Mesenchymal stem cell (in vitro differentiated cells and primary cell): ENCODE measurements around the gene CCDC82.

Experiments
- DNase-seq: peaks from one replicate; pipeline ENCODE4 v3.0.0-alpha.2; 2013
- H2AFZ ChIP-seq: one replicate; pipeline ENCODE4 v1.6.1; 2013; ENCODE audit warnings: low read depth, mild to moderate bottlenecking, control low read depth, inconsistent platforms, low read length, moderate library complexity
- H2AK5ac ChIP-seq: 2 replicates; pipeline ENCODE4 v1.6.1; 2013; ENCODE audit warnings: low read length, moderate library complexity, mild to moderate bottlenecking, inconsistent platforms; ENCODE audit not compliant: severe bottlenecking
- H2BK120ac ChIP-seq: one replicate; pipeline ENCODE4 v1.6.1; 2013; ENCODE audit warnings: low read depth, mild to moderate bottlenecking, inconsistent platforms, low read length, moderate library complexity
- H2BK12ac ChIP-seq, 2 experiments: one replicate each; pipeline ENCODE4 v1.6.1; 2013; ENCODE audit warnings: inconsistent platforms in 2 of 2, low read length in 2 of 2, mild to moderate bottlenecking in 2 of 2, moderate library complexity in 2 of 2, control low read depth in 1 of 2
- H2BK15ac ChIP-seq: one replicate; pipeline ENCODE4 v1.6.1; 2013; ENCODE audit warnings: mild to moderate bottlenecking, low read depth, inconsistent platforms; ENCODE audit not compliant: poor library complexity, severe bottlenecking
- H2BK5ac ChIP-seq: 2 replicates; pipeline ENCODE4 v1.6.1; 2013; ENCODE audit warnings: low read depth, mild to moderate bottlenecking, low read length, control low read depth, inconsistent platforms; ENCODE audit not compliant: poor library complexity, severe bottlenecking
- H3K14ac ChIP-seq, 2 experiments: one replicate each; pipeline ENCODE4 v1.6.1; 2013; ENCODE audit warnings: inconsistent platforms in 2 of 2, low read length in 2 of 2, control low read depth in 1 of 2, mild to moderate bottlenecking in 1 of 2, moderate library complexity in 1 of 2
- H3K18ac ChIP-seq, 2 experiments: one replicate each; pipeline ENCODE4 v1.6.1; 2013; ENCODE audit warnings: inconsistent platforms in 2 of 2, low read length in 2 of 2, control low read depth in 1 of 2, low read depth in 1 of 2, mild to moderate bottlenecking in 1 of 2
- H3K23ac ChIP-seq, 2 experiments: one replicate each; pipeline ENCODE4 v1.6.1; 2013; ENCODE audit warnings: inconsistent platforms in 2 of 2, low read length in 2 of 2, mild to moderate bottlenecking in 2 of 2, moderate library complexity in 2 of 2, control low read depth in 1 of 2
- H3K27ac ChIP-seq: 2 replicates; pipeline ENCODE4 v1.5.1; 2013; ENCODE audit warnings: mild to moderate bottlenecking, moderate library complexity, low read length, control low read depth, inconsistent platforms; ENCODE audit not compliant: poor library complexity, severe bottlenecking
- H3K27me3 ChIP-seq, 2 experiments: 2 replicates each; pipeline versions ENCODE4 v1.6.1 to v1.7.0; 2013; ENCODE audit warnings: low read length in 2 of 2, mild to moderate bottlenecking in 2 of 2, moderate library complexity in 2 of 2, control low read depth in 1 of 2, inconsistent platforms in 1 of 2; ENCODE audit not compliant: control insufficient read depth in 1 of 2, insufficient read depth in 1 of 2
- H3K36me3 ChIP-seq, 2 experiments: 2 replicates each; pipeline versions ENCODE4 v1.6.1 to v1.7.0; 2013; ENCODE audit warnings: low read length in 2 of 2, control low read depth in 1 of 2, inconsistent platforms in 1 of 2, low read depth in 1 of 2, mild to moderate bottlenecking in 1 of 2; ENCODE audit not compliant: insufficient read depth in 2 of 2, control insufficient read depth in 1 of 2
- H3K4ac ChIP-seq, 2 experiments: one replicate each; pipeline ENCODE4 v1.6.1; 2013; ENCODE audit warnings: inconsistent platforms in 2 of 2, low read length in 2 of 2, mild to moderate bottlenecking in 2 of 2, moderate library complexity in 2 of 2, control low read depth in 1 of 2, low read depth in 1 of 2
- H3K4me1 ChIP-seq: 2 replicates; pipeline ENCODE4 v1.6.1; 2013; ENCODE audit warnings: low read depth, low read length, control low read depth; ENCODE audit not compliant: control insufficient read depth, insufficient read depth
- H3K4me2 ChIP-seq: 2 replicates; pipeline ENCODE4 v1.6.1; 2013; ENCODE audit warnings: low read length, mild to moderate bottlenecking, inconsistent platforms; ENCODE audit not compliant: poor library complexity, severe bottlenecking
- H3K4me3 ChIP-seq, 2 experiments: 2 replicates each; pipeline versions ENCODE4 v1.5.1 to v1.7.0; 2013; ENCODE audit warnings: low read length in 2 of 2, mild to moderate bottlenecking in 2 of 2, control low read depth in 1 of 2, low read depth in 1 of 2; ENCODE audit not compliant: insufficient read depth in 1 of 2
- H3K79me1 ChIP-seq: replicated peaks from 2 replicates; pipeline ENCODE4 v1.6.1; 2013; ENCODE audit warnings: mild to moderate bottlenecking, control low read depth, low read length, inconsistent platforms; ENCODE audit not compliant: poor library complexity, severe bottlenecking
- H3K9ac ChIP-seq: 2 replicates; pipeline ENCODE4 v1.7.0; 2013; ENCODE audit warnings: mild to moderate bottlenecking, low read length, moderate library complexity
- H3K9me3 ChIP-seq: 2 replicates; pipeline ENCODE4 v1.7.0; 2013; ENCODE audit warnings: mild to moderate bottlenecking, low read length; ENCODE audit not compliant: control insufficient read depth
- H4K8ac ChIP-seq: one replicate; pipeline ENCODE4 v1.6.1; 2013; ENCODE audit warnings: inconsistent platforms, mild to moderate bottlenecking, low read length, moderate library complexity
- H4K91ac ChIP-seq: one replicate; pipeline ENCODE4 v1.6.1; 2013; ENCODE audit warnings: mild to moderate bottlenecking, low read length, inconsistent platforms
- WGBS: methylation state at CpG from one replicate; pipeline ENCODE4 v1.1.7; 2013; ENCODE audit warnings: mixed read lengths; 5-methylcytosine and 5-hydroxymethylcytosine counted together

Gene CCDC82

DNA sequence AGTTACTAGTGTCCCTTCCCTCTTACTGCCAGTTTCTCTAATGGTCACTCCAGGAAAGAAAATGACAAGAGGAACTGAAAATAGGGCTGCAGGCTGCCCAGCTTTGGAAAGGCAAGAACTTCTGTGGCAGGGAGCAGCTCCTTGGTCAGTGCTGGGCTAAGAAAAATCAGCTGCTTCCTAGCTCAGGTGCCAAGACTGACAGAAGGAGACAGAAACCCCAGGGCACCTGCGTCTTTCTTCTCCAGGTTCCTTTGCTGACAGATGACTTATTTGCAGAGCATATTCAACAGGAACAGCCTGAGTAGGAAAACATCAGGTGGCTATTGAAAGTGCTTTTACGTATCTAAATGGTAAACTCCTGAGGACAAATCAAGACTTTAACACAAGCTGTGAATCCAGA lies 72.1 kb downstream of the CCDC82 start:
- Histone ChIP-seq H3K27ac (no peak overlapping the region), H3K79me1 (peaks cover 30% of the 10 kb centered on the region), H3K14ac (no peak overlapping the region)

GRCh38 chr11:96316869-96317268 lies 72.8 kb downstream of the CCDC82 start:
- Histone ChIP-seq H3K36me3 (peaks cover 5 to 6% of the 10 kb centered on the region in 2 experiments), H3K18ac (peak overlapping the region in 1 of 2 experiments; percentile 13), H2AK5ac (peak overlapping the region; percentile 92), H3K9me3 (no peaks in the 10 kb centered on the region), H3K4me2 (no peak overlapping the region), H2AFZ (no peak overlapping the region), H3K4ac (no peak overlapping the region), H3K79me1 (peaks cover 27% of the 10 kb centered on the region), H3K4me3 (no peak overlapping the region), H2BK120ac (no peak overlapping the region), H3K27me3 (no peaks in the 10 kb centered on the region), H3K14ac (no peak overlapping the region), H2BK12ac (no peak overlapping the region), H3K9ac (no peak overlapping the region), H2BK15ac (no peak overlapping the region), H3K27ac (no peak overlapping the region), H4K91ac (no peak overlapping the region), H3K4me1 (peaks cover 5% of the 10 kb centered on the region), H4K8ac (no peak overlapping the region), H3K23ac (peak overlapping the region in 1 of 2 experiments; percentile 6), H2BK5ac (no peak overlapping the region)
- DNase-seq = no peak
- 67% methylated on average over 3 of the region's 3 CpGs for WGBS

More for the DNA sequence above, 72.1 kb downstream of the CCDC82 start:
- H2BK120ac ChIP-seq = no peak overlapping the region
- no peak overlapping the region for H3K4me2 ChIP-seq
- H3K36me3 ChIP-seq = peaks cover 5 to 6% of the 10 kb centered on the region in 2 experiments
- no peak overlapping the region for H3K23ac ChIP-seq
- no peak overlapping the region for H2BK5ac ChIP-seq
- H4K91ac ChIP-seq = no peak overlapping the region
- H3K18ac ChIP-seq = no peak overlapping the region
- H3K9ac ChIP-seq = no peak overlapping the region
- no peak overlapping the region for H2AK5ac ChIP-seq
- H3K4ac ChIP-seq = no peak overlapping the region
- H3K4me1 ChIP-seq = peaks cover 5% of the 10 kb centered on the region
- no peak overlapping the region for H2AFZ ChIP-seq
- no peaks in the 10 kb centered on the region for H3K9me3 ChIP-seq
- no peaks in the 10 kb centered on the region for H3K27me3 ChIP-seq
- H3K4me3 ChIP-seq = no peak overlapping the region
- no peak for DNase-seq
- no peak overlapping the region for H2BK15ac ChIP-seq
- 95% methylated on average over 2 of the region's 2 CpGs for WGBS
- no peak overlapping the region for H4K8ac ChIP-seq
- no peak overlapping the region for H2BK12ac ChIP-seq

- Histone ChIP-seq H2AK5ac (peak overlapping the region; percentile 4), H3K9me3 (no peaks in the 10 kb centered on the region), H3K14ac (no peak overlapping the region), H2BK120ac (no peak overlapping the region), H3K23ac (no peak overlapping the region), H3K4ac (no peak overlapping the region), H3K27ac (no peak overlapping the region), H2BK12ac (peak overlapping the region in 1 of 2 experiments; percentile 49), H2BK5ac (no peak overlapping the region), H4K8ac (no peak overlapping the region), H2AFZ (no peak overlapping the region), H3K79me1 (peaks cover 24% of the 10 kb centered on the region), H2BK15ac (no peak overlapping the region), H3K4me3 (no peak overlapping the region), H3K36me3 (peaks cover 5 to 6% of the 10 kb centered on the region in 2 experiments), H3K27me3 (no peaks in the 10 kb centered on the region), H3K18ac (no peak overlapping the region), H3K4me1 (peaks cover 5% of the 10 kb centered on the region), H4K91ac (no peak overlapping the region), H3K9ac (no peak overlapping the region), H3K4me2 (no peak overlapping the region)
- DNase-seq = no peak
- 27% methylated on average over 1 of the region's 1 CpG for WGBS
Measured at GRCh38 chr11:96315476-96315875, 74.2 kb downstream of the CCDC82 start.

DNA sequence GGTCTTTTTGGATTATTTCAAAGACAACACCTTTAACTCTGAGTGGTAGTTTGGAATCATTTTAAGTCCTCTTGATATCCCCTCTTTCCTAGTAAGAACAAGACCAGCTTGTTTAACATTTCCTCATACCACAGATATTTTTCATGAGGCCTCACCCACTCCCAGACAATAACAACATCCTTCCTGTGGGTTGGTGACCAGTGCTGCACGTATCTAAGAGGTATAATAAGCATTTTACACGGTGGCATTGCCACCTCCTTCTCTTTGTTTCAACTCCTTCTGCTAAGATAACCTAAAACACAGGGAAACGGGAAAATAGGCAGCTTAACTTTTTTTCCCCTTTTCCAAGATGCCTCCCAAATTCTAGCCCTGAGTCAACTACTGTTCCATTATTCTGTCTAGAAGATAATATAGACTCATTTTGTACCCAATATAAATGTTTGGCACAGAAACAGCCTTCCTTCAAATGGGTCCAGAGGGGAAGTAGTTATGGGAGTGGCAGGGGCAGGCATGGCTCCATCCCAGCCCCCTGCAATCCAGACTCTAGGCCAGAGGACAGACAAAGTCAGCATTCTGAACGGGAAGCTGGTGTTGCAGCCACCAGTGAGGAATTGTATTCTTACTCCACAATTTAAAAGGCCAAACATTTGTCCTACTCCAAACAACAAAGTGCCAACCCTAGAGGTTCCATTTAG lies 75.2 kb downstream of the CCDC82 start:
- Histone ChIP-seq H2BK12ac (peak overlapping the region in 1 of 2 experiments; percentile 56), H4K8ac (peak overlapping the region; percentile 42), H4K91ac (no peak overlapping the region), H3K9me3 (no peaks in the 10 kb centered on the region), H3K18ac (peak overlapping the region; percentile 65 to 94), H2BK5ac (no peak overlapping the region), H3K79me1 (peaks cover 19% of the 10 kb centered on the region), H2AFZ (no peak overlapping the region), H2BK15ac (no peak overlapping the region), H3K14ac (peak overlapping the region in 1 of 2 experiments; percentile 77), H3K23ac (no peak overlapping the region), H3K27ac (peak overlapping the region; percentile 86), H3K27me3 (no peaks in the 10 kb centered on the region), H3K36me3 (peaks cover 5 to 6% of the 10 kb centered on the region in 2 experiments), H3K4me1 (peaks cover 6% of the 10 kb centered on the region), H3K4ac (peak overlapping the region; percentile 69 to 80), H2BK120ac (peak overlapping the region; percentile 55), H3K9ac (no peak overlapping the region), H3K4me2 (no peak overlapping the region), H2AK5ac (peak overlapping the region; percentile 89), H3K4me3 (no peak overlapping the region)
- 24% methylated on average over 3 of the region's 4 CpGs for WGBS
- DNase-seq = peak; percentile 65
